ENCODE data around the gene RTP5.

Gene RTP5

GRCh38 chr2:241844066-241844728 is 25.3 kb upstream of the RTP5 start:
- DNase-seq: no peak

GRCh38 chr2:241844831-241845578 is 24.5 kb upstream of the RTP5 start:
- DNase-seq: no peak

GRCh38 chr2:241846406-241846805 is 23.1 kb upstream of the RTP5 start:
- DNase-seq: no peak

- DNase-seq: no peak
Observed at GRCh38 chr2:241848761-241849615, 20.5 kb upstream of the RTP5 start.

GRCh38 chr2:241849616-241850543 is 19.6 kb upstream of the RTP5 start:
- DNase-seq: no peak

- no peak for DNase-seq
Observed at GRCh38 chr2:241850544-241851324, 18.8 kb upstream of the RTP5 start.

- DNase-seq: no peak
Observed at GRCh38 chr2:241851325-241852115, 18.0 kb upstream of the RTP5 start.

GRCh38 chr2:241852116-241852980 is 17.2 kb upstream of the RTP5 start:
- DNase-seq: no peak

- DNase-seq: no peak
Observed at GRCh38 chr2:241852981-241853631, 16.4 kb upstream of the RTP5 start.

GRCh38 chr2:241853651-241854341 is 15.7 kb upstream of the RTP5 start:
- DNase-seq: no peak

- DNase-seq: no peak
Observed at GRCh38 chr2:241854342-241855244, 14.9 kb upstream of the RTP5 start.

- no peak for DNase-seq
Observed at GRCh38 chr2:241855245-241855887, 14.2 kb upstream of the RTP5 start.

- DNase-seq: no peak
Observed at GRCh38 chr2:241855888-241856422, 13.6 kb upstream of the RTP5 start.

GRCh38 chr2:241857041-241857541 is 12.4 kb upstream of the RTP5 start:
- DNase-seq: no peak

- no peak for DNase-seq
Observed at GRCh38 chr2:241857572-241858121, 11.9 kb upstream of the RTP5 start.
